GM04504 (cell line): ENCODE measurements around the gene A1BG.
"Not testable (repeated sequence)": the region's sequence is repeated elsewhere in the genome, so short reads cannot be mapped to it uniquely, and the experiment has no call there.

ENCODE experiments used
- DNase-seq: peaks from one replicate; pipeline ENCODE4 v3.0.0-alpha.2; 2012; ENCODE audit warnings: low read depth

The A1BG gene

GRCh38 chr19:58334691-58335249 lies 18.5 kb downstream of the A1BG start:
- DNase-seq = no peak

GRCh38 chr19:58332697-58333096 lies 20.6 kb downstream of the A1BG start:
- DNase-seq = no peak

- DNase-seq = peak; percentile 58
Measured at GRCh38 chr19:58330458-58330857, 22.8 kb downstream of the A1BG start.

DNA sequence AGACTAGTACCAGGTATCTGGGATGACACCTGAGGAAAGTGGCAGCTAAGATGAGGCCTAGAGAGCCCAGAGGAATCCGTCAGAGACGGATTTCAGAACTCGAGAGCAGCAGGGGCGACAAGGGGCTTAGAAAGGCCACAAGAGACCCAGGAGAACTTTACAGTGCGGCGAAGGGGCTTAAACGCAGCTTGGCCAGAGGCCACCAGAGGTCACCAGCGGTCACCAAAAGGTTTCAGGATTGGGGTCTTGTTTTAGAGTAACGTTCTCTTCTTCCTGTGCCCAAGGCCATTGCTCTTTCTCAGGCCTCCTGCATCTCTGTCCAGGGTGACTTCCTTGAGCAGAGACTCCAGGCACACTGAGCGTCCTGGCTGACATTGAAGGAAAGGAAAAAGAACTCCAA lies 24.3 kb downstream of the A1BG start:
- no peak for DNase-seq

DNA sequence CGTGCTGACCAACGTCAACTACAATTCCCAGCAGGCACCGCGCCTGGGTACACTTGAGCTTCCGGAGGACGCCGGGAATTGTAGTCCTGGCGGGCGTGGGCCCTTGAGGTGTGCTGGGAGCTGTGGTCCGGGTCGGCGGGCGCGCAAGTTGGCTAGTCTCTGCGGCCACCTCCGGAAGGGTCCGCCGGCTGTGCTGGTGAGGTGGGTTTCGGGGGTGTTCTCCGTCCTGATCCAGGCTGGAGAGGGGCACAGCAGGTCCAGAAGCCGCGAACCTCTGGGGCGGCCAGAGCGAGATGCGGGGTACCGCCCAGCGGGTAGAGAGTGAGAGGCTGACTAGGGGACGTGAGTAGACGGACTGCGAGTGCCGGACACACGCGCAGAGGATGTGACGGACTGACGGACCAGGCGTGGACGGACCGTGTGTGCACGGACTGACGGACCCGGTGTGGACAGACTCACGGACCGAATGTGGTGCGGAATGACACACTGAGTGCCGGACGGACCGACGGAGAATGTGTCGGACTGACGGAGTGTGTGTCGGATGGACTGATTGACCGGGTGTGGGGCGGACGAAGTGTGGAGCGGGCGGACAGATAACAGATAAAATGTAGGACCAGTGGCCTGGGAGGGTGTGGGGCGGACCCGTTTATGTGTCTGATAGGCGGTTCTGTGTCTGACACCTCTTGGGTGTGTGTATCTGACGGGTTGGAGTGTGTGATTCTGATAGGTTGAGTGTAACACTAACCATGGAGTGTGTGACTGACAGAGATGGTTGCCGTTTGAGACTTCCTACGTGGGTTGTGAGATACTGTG lies 26.2 kb downstream of the A1BG start, which contains the start of gene ZSCAN22:
ZSCAN22 (plus strand) TSS at position 81 of the 813 bp plus-strand sequence. CDS start 7,809 bp downstream, outside the sequence.
- DNase-seq = peak; percentile 91

DNA sequence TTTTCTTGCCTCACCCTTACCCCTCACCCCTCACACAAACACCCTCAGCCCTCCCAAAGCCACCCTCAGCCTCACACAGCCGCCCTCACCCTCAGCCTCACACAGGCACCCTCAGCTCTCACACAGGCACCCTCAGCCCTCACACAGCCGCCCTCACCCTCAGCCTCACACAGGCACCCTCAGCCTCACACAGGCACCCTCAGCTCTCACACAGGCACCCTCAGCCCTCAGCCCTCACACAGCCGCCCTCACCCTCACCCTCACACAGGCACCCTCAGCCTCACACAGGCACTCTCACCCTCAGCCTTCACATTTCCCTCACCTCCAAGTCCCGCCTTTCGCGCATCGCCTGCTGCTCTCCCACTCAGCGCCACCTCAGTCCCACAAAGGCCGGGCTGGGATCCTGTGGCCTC lies 26.8 kb downstream of the A1BG start:
- no peak for DNase-seq

DNA sequence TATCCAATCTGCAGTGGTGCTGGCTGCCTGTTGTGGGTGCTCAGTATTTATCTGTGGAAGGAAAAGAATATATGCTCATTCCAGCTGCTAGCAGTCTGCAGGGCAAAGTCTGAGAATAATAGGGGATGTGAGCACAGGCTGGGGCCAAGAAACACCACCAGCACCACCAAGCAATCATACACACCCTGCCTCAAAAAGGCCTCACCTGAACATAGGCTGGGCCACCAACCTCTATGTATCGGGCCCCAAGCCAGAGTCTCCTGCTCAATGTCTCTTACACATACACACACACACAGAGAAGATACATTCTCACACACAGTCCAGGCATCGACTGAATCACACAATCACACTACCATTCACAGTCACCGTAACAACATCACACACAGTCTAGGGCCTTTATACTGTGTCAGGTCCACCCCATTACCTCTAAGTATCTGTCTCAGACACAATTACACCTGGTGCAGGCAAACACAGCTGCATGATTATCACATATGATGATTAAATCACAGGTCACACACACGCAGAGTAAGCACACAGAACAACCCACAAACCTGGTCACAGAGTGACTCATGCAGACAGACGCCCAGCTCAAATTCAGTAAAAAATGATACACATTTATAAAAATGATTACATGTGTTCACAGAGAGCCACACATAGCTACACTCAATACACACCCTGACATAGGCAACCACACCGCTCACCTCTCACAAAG lies 27.8 kb downstream of the A1BG start:
- DNase-seq = no peak

GRCh38 chr19:58319241-58319640 lies 34.1 kb downstream of the A1BG start:
- DNase-seq = no peak

- no peak for DNase-seq
Measured at GRCh38 chr19:58318297-58318696, 35.0 kb downstream of the A1BG start.

DNA sequence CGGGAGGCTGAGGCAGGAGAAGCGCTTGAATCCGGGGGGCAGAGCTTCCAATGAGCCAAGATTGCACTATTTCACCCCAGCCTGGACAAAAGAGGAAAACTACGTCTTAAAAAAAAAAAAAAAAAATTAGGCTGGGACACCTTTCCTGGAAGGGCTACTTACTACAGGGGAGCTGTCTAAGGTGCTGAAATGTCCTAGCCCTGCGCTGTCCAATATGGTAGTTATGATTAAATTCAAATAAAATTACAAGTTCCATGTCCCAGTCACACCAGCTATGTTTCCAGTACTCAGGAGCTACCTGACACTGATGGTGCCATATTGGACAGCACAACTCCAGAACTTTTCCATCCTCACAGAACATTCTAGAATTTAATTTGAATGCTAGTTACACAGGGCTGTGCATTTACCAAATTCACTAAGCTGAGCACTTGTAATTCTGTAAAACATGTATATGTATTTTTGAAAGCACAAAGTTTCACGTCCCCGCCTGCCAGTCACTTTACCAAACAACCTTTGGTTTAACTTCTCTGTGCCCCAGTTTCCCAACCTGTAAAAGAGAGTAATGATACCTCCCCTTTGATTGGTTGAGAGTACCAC lies 35.7 kb downstream of the A1BG start:
- DNase-seq = no peak

DNA sequence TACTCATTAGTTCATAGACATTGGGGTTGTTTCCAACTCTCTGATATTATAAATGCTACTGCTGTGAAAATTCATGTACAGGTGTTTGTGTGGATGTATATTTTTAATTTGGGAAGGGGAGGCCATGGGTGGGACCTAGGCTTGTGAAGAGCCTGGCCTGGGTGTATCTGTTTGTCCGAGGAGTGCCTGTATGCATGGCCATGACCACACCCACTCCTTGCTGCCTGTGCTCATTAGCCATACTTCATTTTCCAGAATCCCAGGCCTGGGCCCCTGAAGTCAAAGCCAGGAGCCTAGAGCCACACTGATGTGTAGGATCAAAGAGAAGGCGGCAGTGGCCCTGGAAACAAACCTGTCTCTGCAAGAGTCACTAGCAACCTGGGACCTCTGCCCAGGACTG lies 37.7 kb downstream of the A1BG start:
- DNase-seq = no peak

GRCh38 chr19:58311345-58311865 lies 41.9 kb downstream of the A1BG start:
- DNase-seq = no peak

DNA sequence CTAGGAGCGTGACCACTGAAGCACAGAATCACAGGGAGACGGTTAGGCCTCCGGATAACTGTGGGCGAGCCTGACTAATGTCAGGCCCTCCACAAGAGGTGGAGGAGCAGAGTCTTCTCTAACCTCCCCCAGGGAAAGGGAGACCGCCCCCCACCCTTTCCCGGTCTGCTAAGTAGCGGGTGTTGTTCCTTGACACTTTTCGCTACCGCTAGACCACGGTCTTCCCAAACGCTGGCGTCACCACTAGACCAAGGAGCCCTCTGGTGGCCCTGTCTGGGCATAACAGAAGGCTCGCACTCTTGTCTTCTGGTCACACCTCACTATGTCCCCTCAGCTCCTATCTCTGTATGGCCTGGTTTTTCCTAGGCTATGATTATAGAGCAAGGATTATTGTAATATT lies 42.6 kb downstream of the A1BG start:
- DNase-seq = not testable (repeated sequence)

DNA sequence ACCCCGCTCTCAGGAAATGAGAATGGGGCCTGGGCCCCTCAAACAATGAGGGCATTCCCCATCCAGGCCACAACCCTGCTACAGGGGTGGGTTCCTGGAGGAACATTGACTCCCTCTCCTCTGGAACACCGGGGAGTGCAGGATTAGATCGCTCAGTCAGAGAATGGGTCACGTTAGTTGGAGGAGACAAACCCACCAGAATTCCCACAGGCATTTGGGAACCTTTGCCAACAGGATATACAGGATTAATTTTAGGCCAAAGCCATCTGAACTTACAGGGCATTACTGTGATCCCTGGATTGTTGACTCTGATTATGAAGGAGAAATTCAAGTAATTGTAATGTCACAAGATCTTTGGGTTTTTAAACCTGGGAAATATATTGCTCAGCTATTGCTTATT lies 45.6 kb downstream of the A1BG start:
- no peak for DNase-seq

- no peak for DNase-seq
Measured at GRCh38 chr19:58305932-58306323, 47.4 kb downstream of the A1BG start.

DNA sequence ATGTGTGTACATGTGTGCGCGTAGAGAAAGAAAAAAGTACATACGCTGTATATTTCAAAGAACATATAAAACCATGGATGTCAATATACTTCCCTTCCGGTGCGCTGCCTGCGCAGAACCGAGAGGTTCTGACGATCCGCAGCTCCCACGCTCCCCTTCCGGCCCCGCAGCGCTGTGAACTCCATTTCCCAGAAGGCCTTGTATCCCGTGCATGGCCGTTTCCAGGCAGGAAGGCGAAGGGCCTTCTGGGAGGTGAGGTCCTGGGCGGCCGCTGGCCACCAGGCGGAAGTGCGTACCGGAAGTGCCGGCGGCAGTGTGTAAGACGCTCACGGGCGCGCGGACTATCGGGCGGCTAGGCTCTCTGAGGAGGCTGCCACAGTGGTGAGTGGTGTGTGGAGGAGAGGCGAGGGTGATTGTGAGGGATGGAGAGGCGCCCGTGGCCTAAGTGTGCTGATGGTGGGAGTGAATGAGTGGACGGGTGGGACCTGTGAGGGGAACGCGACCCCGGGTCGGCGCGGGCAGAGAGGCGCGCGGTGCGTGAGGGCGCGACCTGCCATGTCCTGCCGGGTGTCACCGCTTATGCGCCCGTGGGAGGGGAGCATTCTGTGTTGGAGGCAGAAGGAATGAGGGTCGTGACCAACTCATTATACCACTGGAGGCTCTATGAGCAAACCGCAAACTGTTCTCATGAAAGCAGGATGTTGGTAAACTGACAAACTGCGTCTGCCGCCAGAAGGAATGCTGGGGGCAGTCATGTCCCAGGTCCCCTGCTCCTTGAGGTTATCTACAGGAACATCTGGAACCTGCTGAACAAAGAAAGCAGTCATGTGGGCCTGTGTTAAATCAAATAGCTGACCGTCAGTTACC lies 48.0 kb downstream of the A1BG start, which contains the start of gene ERVK3-1:
ERVK3-1 (plus strand) TSS at position 313 of the 867 bp plus-strand sequence. CDS start 6,792 bp downstream, outside the sequence.
- peak; percentile 93 for DNase-seq

DNA sequence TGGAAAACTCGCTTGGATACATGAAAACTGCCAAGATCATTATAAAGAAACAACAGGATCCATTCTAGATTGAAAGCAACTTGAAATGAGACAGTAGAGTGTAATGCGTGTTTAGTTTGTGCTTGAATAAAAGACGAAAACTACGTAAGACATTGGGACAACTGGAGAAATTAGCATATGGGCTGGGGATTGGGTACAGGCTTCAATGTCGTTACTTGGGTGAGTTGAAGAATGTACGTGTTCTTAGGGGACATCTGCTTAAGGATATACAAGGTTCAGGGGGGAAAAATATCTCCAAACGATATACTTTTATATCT lies 48.6 kb downstream of the A1BG start:
- no peak for DNase-seq

DNA sequence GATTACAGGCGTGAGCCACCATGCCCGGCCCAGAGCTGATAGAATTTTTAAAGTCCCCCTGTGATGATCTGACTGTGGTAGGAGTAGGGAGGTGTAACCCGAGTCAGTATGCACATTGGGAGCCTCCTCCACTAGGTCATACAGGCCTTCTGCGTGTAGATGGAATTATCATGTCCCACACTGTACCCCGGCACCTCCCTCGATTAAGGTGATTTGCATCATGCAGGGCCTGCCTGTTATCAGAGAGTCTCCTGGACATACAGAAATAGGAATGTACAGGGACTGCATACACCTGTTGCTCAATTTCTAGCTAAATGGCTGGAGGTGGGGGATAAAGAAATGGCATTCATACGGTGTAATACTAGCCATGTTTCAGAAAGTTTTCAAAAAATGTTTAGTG lies 49.0 kb downstream of the A1BG start:
- DNase-seq = no peak

- no peak for DNase-seq
Measured at GRCh38 chr19:58300620-58301019, 52.7 kb downstream of the A1BG start.

GRCh38 chr19:58296104-58296503 lies 57.2 kb downstream of the A1BG start:
- no peak for DNase-seq
